Activated CD4-positive, CD25-positive, alpha-beta regulatory T cell treated with anti-CD3 and anti-CD28 coated beads, Interleukin-2, amount 50 U/mL, for 24 hours (primary cell): Measurements from ENCODE around the gene DDAH1.

Source experiments
- ATAC-seq, 2 donors: fragments of 150-1000 bp; cut with Tn5 transposase; one replicate each; pipeline ENCODE4 v1.10.0; 2021; ENCODE audit warnings: mild to moderate bottlenecking in 1 of 2, moderate library complexity in 1 of 2

Gene DDAH1

GRCh38 chr1:85295654-85296053, 169.3 kb downstream of the DDAH1 start:
- no peak for ATAC-seq

- peak; percentile 57 to 61 for ATAC-seq
Observed at GRCh38 chr1:85295006-85295431, 169.9 kb downstream of the DDAH1 start.

GRCh38 chr1:85290826-85291225, 174.1 kb downstream of the DDAH1 start:
- ATAC-seq: no peak

- ATAC-seq: peak; percentile 49 to 57
Observed at GRCh38 chr1:85289848-85290335, 175.1 kb downstream of the DDAH1 start.

GRCh38 chr1:85289207-85289847, 175.6 kb downstream of the DDAH1 start:
- ATAC-seq: peak; percentile 73 to 84

- no peak for ATAC-seq
Observed at GRCh38 chr1:85284202-85284601, 180.8 kb downstream of the DDAH1 start.

- ATAC-seq: no peak
Observed at GRCh38 chr1:85283475-85284199, 181.3 kb downstream of the DDAH1 start.

- no peak for ATAC-seq
Observed at GRCh38 chr1:85282424-85282823, 182.5 kb downstream of the DDAH1 start.

- ATAC-seq: no peak
Observed at GRCh38 chr1:85280636-85281035, 184.3 kb downstream of the DDAH1 start.

GRCh38 chr1:85279458-85280080, 185.4 kb downstream of the DDAH1 start:
- ATAC-seq: no peak

GRCh38 chr1:85278853-85279314, 186.1 kb downstream of the DDAH1 start:
- peak; percentile 9 to 18 for ATAC-seq

GRCh38 chr1:85277802-85278201, 187.2 kb downstream of the DDAH1 start:
- ATAC-seq: no peak

- ATAC-seq: no peak
Observed at GRCh38 chr1:85276978-85277639, 187.8 kb downstream of the DDAH1 start.

- ATAC-seq: peak; percentile 96 to 98
Observed at GRCh38 chr1:85276215-85276977, 188.6 kb downstream of the DDAH1 start, which contains the start of gene BCL10. BCL10 (minus strand) TSS chr1:85276632; CDS start chr1:85276352, 280 bp downstream.

GRCh38 chr1:85275701-85276214, 189.2 kb downstream of the DDAH1 start:
- no peak for ATAC-seq

GRCh38 chr1:85274969-85275453, 189.9 kb downstream of the DDAH1 start:
- ATAC-seq: no peak

- ATAC-seq: no peak
Observed at GRCh38 chr1:85273397-85273796, 191.6 kb downstream of the DDAH1 start.

- no peak for ATAC-seq
Observed at GRCh38 chr1:85268801-85269585, 196.0 kb downstream of the DDAH1 start.
